GM12878 (cell line): ENCODE measurements around the gene LRP1B. TPM values are rescaled to one million over a fixed set of nuclear protein-coding genes. Genes with fewer than 3 reads are reported as not detected.

Experiments used
- ATAC-seq: fragments of 200-7000 bp; cut with Tn5 transposase; 3 replicates; pipeline ENCODE4 v1.9.1; 2020; ENCODE audit warnings: mild to moderate bottlenecking, moderate library complexity
- BruUV-seq: library from RNA; stranded (reverse); fragments of 400-500 nt; replicated peaks from 2 replicates; lab custom pipeline; 2021; lab: Mats Ljungman, UMichigan
- CTCF ChIA-PET: fragments of 300-600 bp; sonication (Branson Sonifier 250); formaldehyde crosslinking; extraction: SDS; loops from one replicate; lab custom pipeline; 2021; ENCODE audit warnings: inconsistent platforms; lab: Yijun Ruan, JAX
- POLR2A ChIA-PET: fragments of 350-600 bp; formaldehyde crosslinking; extraction: SDS; loops from one replicate; lab custom pipeline; 2021; ENCODE audit warnings: inconsistent platforms; lab: Charles Lee
- RAD21 ChIA-PET: fragments of 300-600 bp; sonication (Branson Sonifier 250); formaldehyde crosslinking; loops from one replicate; lab custom pipeline; 2023; ENCODE audit warnings: antibody characterized with exemption; ENCODE audit not compliant: unreplicated experiment; lab: Charles Lee
- SMC1A ChIA-PET: fragments of 300-600 bp; sonication (Branson Sonifier 250); formaldehyde crosslinking; loops from one replicate; lab custom pipeline; 2023; ENCODE audit not compliant: unreplicated experiment, uncharacterized antibody; lab: Charles Lee
- DNase-seq: peaks from one replicate; pipeline ENCODE4 v3.0.0-alpha.2; 2011; ENCODE audit warnings: low read depth, low spot score
- FAIRE-seq: peaks from 3 replicates; lab custom pipeline; 2011; peaks lifted over from hg19 to GRCh38; lab: Jason Lieb, UNC
- H2AFZ ChIP-seq: 2 replicates; pipeline ENCODE4 v1.6.0; 2011; ENCODE audit warnings: low read depth, low read length, control low read depth; ENCODE audit not compliant: control insufficient read depth
- H3K27ac ChIP-seq: 2 replicates; pipeline ENCODE4 v1.5.1; 2011; ENCODE audit warnings: control low read depth; ENCODE audit not compliant: control insufficient read depth, insufficient read depth
- H3K27me3 ChIP-seq, 2 experiments: replicated peaks in 1 of 2; 2 replicates each; pipeline versions ENCODE4 v1.6.0 to v1.6.1; 2011; ENCODE audit warnings: low read length in 1 of 2; ENCODE audit not compliant: control insufficient read depth in 2 of 2, insufficient read depth in 2 of 2
- H3K36me3 ChIP-seq, 2 experiments: 2 replicates each; pipeline ENCODE4 v1.5.1; 2011; ENCODE audit warnings: low read length in 1 of 2; ENCODE audit not compliant: control insufficient read depth in 2 of 2, insufficient read depth in 2 of 2
- H3K4me1 ChIP-seq: 2 replicates; pipeline ENCODE4 v1.6.1; 2011; ENCODE audit warnings: mild to moderate bottlenecking, low read length, moderate library complexity, mixed read lengths; ENCODE audit not compliant: control insufficient read depth, insufficient read depth
- H3K4me2 ChIP-seq: 2 replicates; pipeline ENCODE4 v1.6.0; 2011; ENCODE audit warnings: control low read depth; ENCODE audit not compliant: control insufficient read depth, insufficient read depth
- H3K4me3 ChIP-seq: fragments of 200-600 bp; sonication (generic); 2 replicates; pipeline ENCODE4 v1.5.1; 2016
- H3K79me2 ChIP-seq: 2 replicates; pipeline ENCODE4 v1.6.0; 2011; ENCODE audit warnings: low read length; ENCODE audit not compliant: control insufficient read depth, insufficient read depth
- H3K9ac ChIP-seq: 2 replicates; pipeline ENCODE4 v1.8.0; 2011; ENCODE audit warnings: low read length, control low read depth, mixed read lengths; ENCODE audit not compliant: control insufficient read depth, insufficient read depth
- H3K9me3 ChIP-seq: replicated peaks from 3 replicates; pipeline ENCODE4 v1.5.1; 2011; ENCODE audit warnings: mild to moderate bottlenecking, low read length; ENCODE audit not compliant: control insufficient read depth, insufficient read depth
- H4K20me1 ChIP-seq: 2 replicates; pipeline ENCODE4 v1.6.0; 2011; ENCODE audit not compliant: control insufficient read depth, insufficient read depth
- BRCA1 ChIP-seq: IDR thresholded peaks from 2 replicates; pipeline ENCODE4 v1.6.1; 2011; ENCODE audit warnings: low read depth, low read length, improper control_type of control experiment
- E4F1 ChIP-seq: fragments of 450-650 bp; IDR thresholded peaks from 2 replicates; pipeline ENCODE4 v1.6.1; 2018; ENCODE audit warnings: borderline replicate concordance, mild to moderate bottlenecking; ENCODE audit not compliant: partially characterized antibody
- LARP7 ChIP-seq: fragments of 450-650 bp; IDR thresholded peaks from 2 replicates; pipeline ENCODE4 v1.6.1; 2017; ENCODE audit warnings: mild to moderate bottlenecking
- MEF2A ChIP-seq: IDR thresholded peaks from 2 replicates; pipeline ENCODE4 v1.6.1; 2011; ENCODE audit warnings: low read depth, mild to moderate bottlenecking, low read length, moderate library complexity; ENCODE audit not compliant: insufficient read depth
- NFXL1 ChIP-seq: fragments of 450-650 bp; IDR thresholded peaks from 2 replicates; pipeline ENCODE4 v1.6.1; 2017; ENCODE audit warnings: antibody characterized with exemption, mild to moderate bottlenecking, borderline replicate concordance
- PML ChIP-seq: IDR thresholded peaks from 2 replicates; pipeline ENCODE4 v1.6.1; 2012; ENCODE audit warnings: low read length, inconsistent platforms
- POLR2A ChIP-seq: IDR thresholded peaks from 2 replicates; pipeline ENCODE4 v1.6.1; 2011; ENCODE audit warnings: low read depth, mild to moderate bottlenecking, low read length
- SPI1 ChIP-seq: IDR thresholded peaks from 2 replicates; pipeline ENCODE4 v1.6.1; 2011; ENCODE audit warnings: low read depth, mild to moderate bottlenecking, low read length, moderate library complexity, borderline replicate concordance; ENCODE audit not compliant: insufficient read depth
- TCF12 ChIP-seq: IDR thresholded peaks from 2 replicates; pipeline ENCODE4 v1.6.1; 2011; ENCODE audit warnings: low read depth, mild to moderate bottlenecking, low read length
- ZNF592 ChIP-seq: fragments of 450-650 bp; IDR thresholded peaks from 2 replicates; pipeline ENCODE4 v1.6.1; 2017; ENCODE audit warnings: mild to moderate bottlenecking, moderate library complexity
- WGBS: methylation state at CpG from one replicate; pipeline ENCODE4 v1.1.6; 2016; ENCODE audit warnings: low lambda C conversion rate; ENCODE audit not compliant: insufficient replicate concordance, insufficient coverage; ENCODE audit errors: missing lambda C conversion rate; 5-methylcytosine and 5-hydroxymethylcytosine counted together
- in situ Hi-C: fragments of 300-500 bp; cut with MboI; formaldehyde crosslinking; loops from 9 replicates; pipeline ENCODE4 v1.14.3; 2018; ENCODE audit warnings: mixed read lengths
- intact Hi-C: fragments of 100-400 bp; cut with micrococcal nuclease; formaldehyde crosslinking; loops from one replicate; pipeline ENCODE4 v1.14.2; 2022; ENCODE audit not compliant: unreplicated experiment
- polyA plus RNA-seq, 11 experiments: library from polyadenylated mRNA; depleted of rRNA in 4 of 11; unstranded in 6 of 11; stranded (reverse) in 5 of 11; fragments of >200 nt; fragmentation: Nextera tagmentation in 4 of 11; fragmentation: Illumina TruSeq in 1 of 11; extraction: Ambion mirVana in 4 of 11; extraction: Trizol in 1 of 11; gene quantifications; 1 replicate in 1 of 11; 2 replicates in 10 of 11; pipeline versions ENCODE4 v1.2.1 to v1.2.3, GENCODE V29; 2011 to 2016; ENCODE audit warnings: inconsistent platforms in 2 of 11, missing spikeins in 2 of 11, low read depth in 1 of 11
- total RNA-seq, 4 experiments: library from RNA; depleted of rRNA in 3 of 4; stranded (reverse); fragments of >200 nt in 3 of 4; fragmentation: Illumina TruSeq in 1 of 4; extraction: Trizol in 1 of 4; gene quantifications; 2 replicates each; pipeline versions ENCODE4 v1.2.1 to v1.2.3, GENCODE V29; 2013 to 2021

LRP1B gene
- total and polyA plus RNA-seq, 10 of the 15 experiments (the other 5 are each of a cell fraction or from before 2014, with no cell fraction given), result under 0.01 to 0.06 (median 0.03) TPM; not detected in 5

GRCh38 chr2:140384946-140385345 lies 1745.9 kb downstream of the LRP1B start:
- Histone ChIP-seq H3K27me3 (no peaks in the 10 kb centered on the region), H3K27ac (no peak overlapping the region), H3K4me3 (no peak overlapping the region), H3K9ac (no peak overlapping the region), H2AFZ (no peak overlapping the region), H3K4me2 (no peak overlapping the region), H4K20me1 (no peaks in the 10 kb centered on the region), H3K9me3 (no peaks in the 10 kb centered on the region), H3K36me3 (no peaks in the 10 kb centered on the region), H3K4me1 (no peaks in the 10 kb centered on the region), H3K79me2 (no peaks in the 10 kb centered on the region)
- no peak for DNase-seq
- no TSS peak for BruUV-seq
- SMC1A ChIA-PET, result no interaction called here
- intact Hi-C loops, result no loop called here
- POLR2A ChIA-PET, result no interaction called here
- no peak for FAIRE-seq
- RAD21 ChIA-PET, result no interaction called here
- 25% methylated on average over 6 of the region's 6 CpGs for WGBS
- CTCF ChIA-PET, result no interaction called here
- TF ChIP-seq TCF12 (no peak), POLR2A (no peak), NFXL1 (no peak), BRCA1 (no peak), LARP7 (no peak), ZNF592 (no peak), PML (no peak), MEF2A (no peak), E4F1 (no peak), SPI1 (no peak)
- TF ChIP-seq, all 136 proteins: peak for 0
- in situ Hi-C loops, result no loop called here
- ATAC-seq, result no peak
